HEK293 (cell line): ENCODE data around the gene ERBB4.

Experiments
- MYNN ChIP-seq: fragments of 450-650 bp; formaldehyde crosslinking; IDR thresholded peaks from 2 replicates; pipeline ENCODE4 v1.5.1; 2016; ENCODE audit warnings: missing biosample characterization, missing genetic modification characterization, borderline replicate concordance
- SP2 ChIP-seq: fragments of 450-650 bp; formaldehyde crosslinking; IDR thresholded peaks from 2 replicates; pipeline ENCODE4 v1.5.1; 2016; ENCODE audit warnings: missing biosample characterization, missing genetic modification characterization
- TCF7L2 ChIP-seq: IDR thresholded peaks from 2 replicates; pipeline ENCODE4 v1.6.1; 2011; ENCODE audit warnings: low read depth, mild to moderate bottlenecking, inconsistent platforms, low read length, moderate library complexity, borderline replicate concordance
- ZFP41 ChIP-seq: fragments of 450-650 bp; formaldehyde crosslinking; IDR thresholded peaks from 2 replicates; pipeline ENCODE4 v1.5.1; 2016; ENCODE audit warnings: missing biosample characterization, missing genetic modification characterization, borderline replicate concordance
- ZNF121 ChIP-seq: fragments of 450-650 bp; formaldehyde crosslinking; IDR thresholded peaks from 2 replicates; pipeline ENCODE4 v1.5.1; 2016; ENCODE audit warnings: missing biosample characterization, missing genetic modification characterization
- ZNF274 ChIP-seq, 2 experiments: fragments of 200-500 bp in 1 of 2; fragments of 450-650 bp in 1 of 2; sonication (Bioruptor generic) in 1 of 2; formaldehyde crosslinking in 1 of 2; IDR thresholded peaks; 2 replicates each; pipeline versions ENCODE4 v1.5.1 to v1.6.1; 2014 to 2016; ENCODE audit warnings: borderline replicate concordance in 1 of 2, inconsistent platforms in 1 of 2, low read length in 1 of 2, missing biosample characterization in 1 of 2, missing genetic modification characterization in 1 of 2
- ZNF514 ChIP-seq: fragments of 450-650 bp; formaldehyde crosslinking; IDR thresholded peaks from 2 replicates; pipeline ENCODE4 v1.5.1; 2016; ENCODE audit warnings: missing biosample characterization, missing genetic modification characterization
- TF ChIP-seq, protein P1 (sequence below): fragments of 450-650 bp; formaldehyde crosslinking; IDR thresholded peaks from 2 replicates; pipeline ENCODE4 v1.5.1; 2016; ENCODE audit warnings: missing biosample characterization, missing genetic modification characterization
- TF ChIP-seq, protein P2 (sequence below): fragments of 450-650 bp; formaldehyde crosslinking; IDR thresholded peaks from 2 replicates; pipeline ENCODE4 v1.5.1; 2017; ENCODE audit warnings: missing biosample characterization, missing genetic modification characterization

DNA sequence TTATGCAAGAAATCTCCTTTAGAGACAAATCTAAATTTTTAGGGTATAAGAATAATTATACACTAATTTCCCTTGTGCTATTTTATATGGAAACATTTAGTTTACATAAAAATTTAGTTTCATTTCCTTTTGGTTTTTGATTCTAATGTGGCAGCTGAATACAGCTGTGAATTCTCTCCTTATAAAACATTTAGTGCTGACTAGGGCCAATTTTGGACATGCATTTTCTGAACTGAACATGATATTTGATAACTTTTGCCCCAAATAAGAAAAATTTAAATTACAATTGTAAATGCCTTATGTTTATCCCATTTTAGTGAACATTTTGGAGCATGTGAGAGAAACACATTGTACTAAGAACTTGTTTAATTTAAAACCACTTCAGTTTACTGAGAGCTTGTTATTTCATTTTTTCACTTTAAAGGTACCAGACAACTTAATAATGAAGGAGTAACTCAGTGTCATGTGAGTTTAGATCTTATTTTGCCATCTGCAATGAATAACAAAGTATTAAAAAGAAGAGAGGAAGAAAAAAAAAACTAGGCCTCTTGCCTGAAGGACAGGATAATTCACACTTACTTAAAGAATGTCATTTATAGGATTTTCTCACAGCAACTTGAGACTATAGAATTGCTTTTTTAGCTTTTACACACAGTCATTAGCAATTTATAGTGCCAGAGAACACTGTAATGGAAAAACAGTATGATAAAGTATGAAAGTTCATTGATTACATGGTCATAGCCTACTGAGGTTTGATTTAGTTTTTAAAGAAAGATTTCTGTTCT, 209.7 kb downstream of the ERBB4 start:
- TF ChIP-seq MYNN (tag by site-specific recombination) (no peak), ZNF121 (tag by site-specific recombination) (no peak), TCF7L2 (no peak), ZNF274 (IDR thresholded peaks at IDR 0.05; ENCODE audit: low read length) (no peak), ZNF274 (tag by site-specific recombination; IDR thresholded peaks at IDR 0.05; ENCODE audit: borderline replicate concordance) (no peak), ZNF514 (no peak), ZFP41 (no peak), SP2 (tag by site-specific recombination) (no peak)
- TF ChIP-seq, protein P1, sequence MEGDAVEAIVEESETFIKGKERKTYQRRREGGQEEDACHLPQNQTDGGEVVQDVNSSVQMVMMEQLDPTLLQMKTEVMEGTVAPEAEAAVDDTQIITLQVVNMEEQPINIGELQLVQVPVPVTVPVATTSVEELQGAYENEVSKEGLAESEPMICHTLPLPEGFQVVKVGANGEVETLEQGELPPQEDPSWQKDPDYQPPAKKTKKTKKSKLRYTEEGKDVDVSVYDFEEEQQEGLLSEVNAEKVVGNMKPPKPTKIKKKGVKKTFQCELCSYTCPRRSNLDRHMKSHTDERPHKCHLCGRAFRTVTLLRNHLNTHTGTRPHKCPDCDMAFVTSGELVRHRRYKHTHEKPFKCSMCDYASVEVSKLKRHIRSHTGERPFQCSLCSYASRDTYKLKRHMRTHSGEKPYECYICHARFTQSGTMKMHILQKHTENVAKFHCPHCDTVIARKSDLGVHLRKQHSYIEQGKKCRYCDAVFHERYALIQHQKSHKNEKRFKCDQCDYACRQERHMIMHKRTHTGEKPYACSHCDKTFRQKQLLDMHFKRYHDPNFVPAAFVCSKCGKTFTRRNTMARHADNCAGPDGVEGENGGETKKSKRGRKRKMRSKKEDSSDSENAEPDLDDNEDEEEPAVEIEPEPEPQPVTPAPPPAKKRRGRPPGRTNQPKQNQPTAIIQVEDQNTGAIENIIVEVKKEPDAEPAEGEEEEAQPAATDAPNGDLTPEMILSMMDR (tag by site-specific recombination) = no peak
- TF ChIP-seq, protein P2, sequence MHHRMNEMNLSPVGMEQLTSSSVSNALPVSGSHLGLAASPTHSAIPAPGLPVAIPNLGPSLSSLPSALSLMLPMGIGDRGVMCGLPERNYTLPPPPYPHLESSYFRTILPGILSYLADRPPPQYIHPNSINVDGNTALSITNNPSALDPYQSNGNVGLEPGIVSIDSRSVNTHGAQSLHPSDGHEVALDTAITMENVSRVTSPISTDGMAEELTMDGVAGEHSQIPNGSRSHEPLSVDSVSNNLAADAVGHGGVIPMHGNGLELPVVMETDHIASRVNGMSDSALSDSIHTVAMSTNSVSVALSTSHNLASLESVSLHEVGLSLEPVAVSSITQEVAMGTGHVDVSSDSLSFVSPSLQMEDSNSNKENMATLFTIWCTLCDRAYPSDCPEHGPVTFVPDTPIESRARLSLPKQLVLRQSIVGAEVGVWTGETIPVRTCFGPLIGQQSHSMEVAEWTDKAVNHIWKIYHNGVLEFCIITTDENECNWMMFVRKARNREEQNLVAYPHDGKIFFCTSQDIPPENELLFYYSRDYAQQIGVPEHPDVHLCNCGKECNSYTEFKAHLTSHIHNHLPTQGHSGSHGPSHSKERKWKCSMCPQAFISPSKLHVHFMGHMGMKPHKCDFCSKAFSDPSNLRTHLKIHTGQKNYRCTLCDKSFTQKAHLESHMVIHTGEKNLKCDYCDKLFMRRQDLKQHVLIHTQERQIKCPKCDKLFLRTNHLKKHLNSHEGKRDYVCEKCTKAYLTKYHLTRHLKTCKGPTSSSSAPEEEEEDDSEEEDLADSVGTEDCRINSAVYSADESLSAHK = no peak
